ENCODE measurements around the gene RPL36A.

Gene RPL36A

DNA sequence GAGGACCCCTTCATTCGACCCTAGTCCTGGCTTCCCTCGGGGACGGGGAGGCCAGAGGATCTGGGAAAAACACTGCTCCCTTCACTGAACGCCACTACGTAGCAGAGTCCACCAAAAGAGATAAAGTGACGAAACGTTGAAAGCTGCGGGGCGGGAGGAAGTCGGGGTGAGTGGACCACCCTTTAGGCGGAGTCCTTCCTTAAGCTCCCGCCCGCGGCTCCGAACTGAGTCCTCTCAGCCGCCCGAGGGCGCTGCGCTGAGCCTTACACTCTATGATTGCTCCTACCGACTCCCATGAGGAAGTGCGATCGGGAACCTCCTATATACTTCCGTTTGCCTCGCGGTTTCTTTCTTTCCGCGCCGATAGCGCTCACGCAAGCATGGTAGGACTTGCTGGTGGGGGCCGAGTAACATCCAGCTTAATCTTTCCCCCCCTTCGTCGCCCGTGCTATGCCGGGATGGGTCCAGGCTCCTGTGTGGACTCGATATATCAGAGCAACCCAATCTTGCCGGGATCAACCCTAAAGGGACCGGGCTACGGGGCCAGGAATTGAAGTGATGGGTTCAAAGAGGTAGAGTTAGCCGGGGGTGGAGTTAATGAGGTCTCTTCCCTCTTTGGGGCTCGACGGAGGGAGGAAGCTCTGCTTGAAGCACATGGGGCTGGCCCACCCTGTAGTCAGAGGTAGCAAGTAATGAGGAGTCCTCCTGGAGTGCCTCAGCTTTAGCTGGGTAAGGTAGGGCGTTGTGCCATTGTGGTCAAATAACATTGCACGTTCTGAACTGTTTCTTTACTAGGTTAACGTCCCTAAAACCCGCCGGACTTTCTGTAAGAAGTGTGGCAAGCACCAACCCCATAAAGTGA is at the start of gene RPL36A:
TSS of gene RPL36A (plus strand) at position 348 of the 862 bp plus-strand sequence. CDS start at position 381, 33 bp downstream.
- DNase-seq (ENCODE audit: low read depth) = peak; percentile 73

DNA sequence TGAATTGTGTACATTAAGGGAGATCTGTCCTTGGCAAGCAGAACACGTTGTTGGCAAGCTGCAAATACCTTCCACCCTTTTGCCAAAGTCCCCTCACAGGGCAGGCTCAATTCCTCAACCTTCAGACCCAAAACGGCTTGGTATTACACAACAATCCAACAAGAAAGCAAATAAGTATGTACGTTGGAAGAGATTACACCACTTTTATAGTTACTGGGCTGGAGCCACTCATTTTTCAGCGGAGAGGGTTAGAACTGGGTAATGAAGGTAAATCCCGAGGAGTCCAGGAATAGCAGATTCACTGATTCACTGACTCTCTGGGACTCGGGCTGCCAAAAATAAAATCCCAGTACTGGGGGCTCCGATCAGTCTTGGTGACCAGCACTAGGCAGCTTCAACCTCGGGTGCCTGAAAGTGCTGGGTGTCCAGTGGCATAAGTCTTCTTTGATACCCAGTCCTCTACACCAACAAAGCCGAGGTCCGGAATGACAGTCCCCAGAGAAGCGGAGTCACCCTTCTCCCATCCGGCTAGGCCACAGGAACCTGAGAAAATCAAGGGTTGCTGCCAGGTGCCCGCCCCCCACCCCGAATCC is 42.9 kb upstream of the RPL36A start:
- DNase-seq (ENCODE audit: low read depth) = no peak

DNA sequence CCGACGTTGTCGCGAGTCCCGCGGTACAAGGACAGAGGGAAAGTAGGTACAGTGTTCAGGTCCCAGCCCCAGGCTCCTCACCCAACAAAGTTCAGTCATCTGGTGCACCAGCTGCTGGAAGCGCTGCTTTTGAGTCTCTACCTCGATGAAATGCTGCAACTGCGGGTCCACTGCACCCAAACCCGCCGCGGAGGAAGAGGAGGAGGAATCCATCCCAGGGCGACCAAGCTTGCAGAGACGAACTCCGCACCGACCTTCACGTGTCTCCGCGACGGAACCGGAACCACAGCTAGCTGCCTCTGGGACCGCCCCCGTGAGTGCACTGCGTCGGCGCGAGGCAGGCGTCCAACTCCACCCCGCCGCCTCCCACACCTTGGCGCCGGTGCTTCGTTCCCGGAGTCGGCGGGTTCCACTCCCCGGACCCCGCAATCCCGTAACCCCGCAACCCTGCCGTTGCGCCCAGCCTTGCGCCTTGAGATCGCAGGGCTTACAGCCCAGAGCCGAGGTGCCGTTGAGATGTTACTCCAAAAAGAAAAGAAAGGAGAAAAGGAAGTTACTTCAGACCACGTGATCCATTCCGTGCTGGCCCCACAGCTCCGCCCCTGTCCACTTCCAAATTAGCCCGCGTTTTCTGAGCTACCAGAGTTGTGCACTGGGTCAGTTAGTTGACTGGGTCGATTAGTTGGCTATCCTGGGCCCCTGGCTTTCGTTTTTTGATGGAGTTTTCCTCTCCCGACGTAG is 42.2 kb upstream of the RPL36A start, which contains the start of gene TIMM8A:
TSS of gene TIMM8A (minus strand) at position 291 of the 741 bp plus-strand sequence. CDS start at position 213, 78 bp downstream.
- peak; percentile 70 for DNase-seq (ENCODE audit: low read depth)

DNA sequence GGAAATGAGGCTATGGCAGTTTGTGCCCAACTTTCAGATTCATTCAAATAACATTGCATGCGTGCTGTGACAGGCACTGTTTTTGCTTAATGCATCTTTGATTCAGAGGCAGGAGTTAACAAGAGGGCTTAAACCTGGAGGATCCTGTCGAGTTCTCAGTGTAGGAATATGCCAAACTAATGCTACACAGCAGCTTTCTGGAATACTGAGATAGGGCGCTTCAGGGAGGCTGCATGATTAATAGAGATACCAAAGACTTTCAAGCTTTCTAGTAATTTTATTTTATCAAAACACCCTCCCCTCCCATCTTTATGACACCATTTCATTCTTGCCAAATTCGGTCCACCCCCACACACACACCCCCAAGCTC is 41.6 kb upstream of the RPL36A start:
- DNase-seq (ENCODE audit: low read depth) = no peak

DNA sequence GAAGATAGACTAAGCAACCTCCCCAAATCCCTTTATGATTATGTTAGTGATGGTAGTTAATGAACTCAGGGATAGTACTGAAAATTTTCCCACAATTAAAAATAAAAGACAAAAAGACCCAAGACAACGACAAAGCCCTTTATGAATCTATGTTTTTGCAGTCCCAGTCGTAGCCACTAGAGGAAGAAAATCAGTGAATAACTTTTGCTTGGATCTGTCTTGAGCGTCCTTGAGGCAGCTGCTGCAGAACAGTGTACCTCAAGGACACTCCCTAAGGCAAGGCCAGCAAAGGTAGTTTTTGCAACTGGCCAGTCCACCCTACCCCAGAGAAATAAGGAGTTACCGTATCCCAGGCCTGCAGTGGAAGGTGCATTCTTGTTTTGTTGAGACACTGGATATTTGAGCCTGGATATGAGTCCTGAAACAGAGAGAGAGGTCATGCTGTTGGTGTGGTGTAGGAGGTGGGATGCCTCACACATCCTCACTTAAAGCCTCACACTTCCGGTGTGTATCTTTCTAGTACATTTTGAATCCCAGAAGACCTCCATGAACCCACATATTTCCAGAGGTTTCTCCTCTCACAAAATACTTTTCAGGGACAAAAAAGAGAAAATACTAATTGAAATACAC is 33.5 kb upstream of the RPL36A start:
- no peak for DNase-seq (ENCODE audit: low read depth)

DNA sequence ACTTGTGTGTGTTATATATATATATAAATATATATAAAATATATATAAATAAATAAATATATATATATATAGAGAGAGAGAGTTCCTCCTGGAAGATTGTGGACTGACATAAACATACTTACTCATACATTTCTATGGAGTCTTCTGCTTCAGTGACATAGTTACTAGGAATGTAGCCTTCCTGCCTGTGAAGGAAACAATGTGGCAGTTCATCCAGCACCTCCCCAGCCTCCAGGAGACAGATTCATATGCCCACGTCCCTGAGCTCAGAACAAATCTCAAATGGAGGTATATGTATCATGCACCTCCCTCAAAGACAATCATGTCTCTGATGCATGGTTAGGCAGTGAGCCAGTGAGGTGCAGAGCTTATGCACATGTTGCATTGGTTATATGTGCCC is 30.8 kb upstream of the RPL36A start:
- DNase-seq (ENCODE audit: low read depth) = no peak

DNA sequence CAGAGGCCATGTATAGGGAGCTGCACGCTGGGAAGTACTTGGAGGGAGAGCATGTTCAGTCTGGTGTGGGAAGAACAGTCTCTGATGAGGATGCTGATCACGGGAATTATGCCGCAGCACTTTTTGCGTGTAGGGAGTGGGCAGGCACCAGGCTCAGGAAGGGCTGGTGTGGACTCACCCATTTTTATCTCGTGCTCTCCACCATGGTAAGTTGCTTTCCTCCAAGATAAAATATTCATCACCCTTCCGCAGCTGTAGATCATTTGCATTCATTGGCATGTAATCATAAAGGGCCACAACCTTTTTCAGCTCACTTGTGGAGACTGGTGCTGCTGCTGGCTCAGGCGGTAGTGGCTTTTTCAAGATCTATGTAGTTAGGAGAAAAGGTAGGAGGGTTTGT is 30.4 kb upstream of the RPL36A start:
- DNase-seq (ENCODE audit: low read depth) = no peak

DNA sequence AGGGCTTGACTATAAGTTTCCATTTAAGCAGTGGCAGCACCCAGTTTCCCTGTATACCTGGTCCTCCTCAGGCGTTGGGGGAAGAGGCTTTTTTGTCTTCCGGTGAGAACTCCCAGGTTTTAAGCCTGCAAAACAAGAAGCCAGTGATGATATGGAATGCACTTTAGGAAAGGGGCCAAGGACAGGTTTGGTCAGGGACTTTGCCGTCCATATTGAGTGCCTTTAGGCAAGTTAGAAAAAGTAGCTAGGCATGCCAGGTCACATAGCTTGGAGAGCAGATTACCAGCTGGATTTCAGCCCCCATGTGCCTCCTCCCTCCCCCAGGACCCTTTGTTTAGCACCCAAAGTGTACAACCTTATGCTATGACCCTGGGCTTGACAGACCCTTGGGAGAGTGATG is 28.7 kb upstream of the RPL36A start:
- no peak for DNase-seq (ENCODE audit: low read depth)

DNA sequence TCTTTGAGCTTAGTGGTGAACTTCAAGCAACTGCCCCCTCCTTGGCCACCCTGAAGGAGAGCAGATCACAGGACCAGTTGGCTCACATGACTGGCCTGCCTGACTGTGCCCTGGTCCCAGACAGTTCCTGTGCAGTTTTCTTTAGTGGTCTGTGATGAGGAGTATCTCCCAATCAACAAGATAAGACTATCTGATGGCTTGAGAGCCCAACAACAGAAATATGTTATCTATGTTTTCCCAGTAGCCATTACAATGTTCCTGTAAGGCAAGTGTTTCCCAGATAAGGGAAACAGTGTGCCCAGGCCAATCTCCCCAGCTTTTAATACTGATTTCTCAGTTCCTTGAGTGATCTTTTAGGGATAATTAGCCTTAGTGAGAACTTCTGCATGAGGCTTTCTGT is 28.1 kb upstream of the RPL36A start:
- DNase-seq (ENCODE audit: low read depth) = no peak

DNA sequence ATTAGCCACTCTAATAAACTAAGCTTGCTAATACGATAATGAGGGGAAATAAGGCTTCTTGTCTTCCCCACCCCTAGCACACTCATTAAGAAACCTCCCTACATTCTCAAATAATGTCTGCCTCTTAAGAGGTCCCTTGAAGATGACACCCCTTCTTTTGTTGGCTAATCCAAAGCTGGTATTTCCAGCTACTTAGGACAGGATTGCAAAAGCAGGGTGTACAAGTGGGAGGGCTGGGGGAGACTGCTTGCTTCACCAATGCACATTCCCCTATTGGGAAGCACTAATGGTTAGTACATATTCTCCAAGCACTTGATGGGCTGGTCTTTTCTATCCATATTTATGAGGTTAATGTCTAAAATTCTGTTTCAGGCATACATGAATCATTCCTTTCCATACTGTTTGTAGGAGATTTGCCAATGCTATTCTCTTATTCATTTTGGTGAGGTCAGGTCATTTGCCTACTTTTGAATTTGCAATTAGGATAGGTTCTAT is 25.5 kb upstream of the RPL36A start:
- no peak for DNase-seq (ENCODE audit: low read depth)

DNA sequence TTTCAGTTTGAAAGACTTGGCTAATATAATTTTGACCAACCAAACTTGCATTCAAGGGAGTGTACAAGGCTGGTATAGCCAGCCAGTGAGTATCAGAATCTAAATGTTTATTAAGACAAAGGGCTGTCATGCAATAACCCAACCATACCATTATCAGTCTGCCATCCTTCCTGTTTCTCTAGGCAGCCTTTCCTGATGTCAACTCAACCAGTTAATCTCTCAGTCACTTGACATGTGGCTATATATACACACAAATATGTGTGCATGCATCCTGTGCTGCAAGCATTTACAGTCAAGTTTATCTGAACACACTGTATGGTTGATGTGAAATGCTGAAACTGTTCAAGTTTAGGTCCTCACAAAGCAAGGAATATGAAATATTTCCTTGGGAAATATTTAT is 22.0 kb upstream of the RPL36A start:
- DNase-seq (ENCODE audit: low read depth) = no peak

DNA sequence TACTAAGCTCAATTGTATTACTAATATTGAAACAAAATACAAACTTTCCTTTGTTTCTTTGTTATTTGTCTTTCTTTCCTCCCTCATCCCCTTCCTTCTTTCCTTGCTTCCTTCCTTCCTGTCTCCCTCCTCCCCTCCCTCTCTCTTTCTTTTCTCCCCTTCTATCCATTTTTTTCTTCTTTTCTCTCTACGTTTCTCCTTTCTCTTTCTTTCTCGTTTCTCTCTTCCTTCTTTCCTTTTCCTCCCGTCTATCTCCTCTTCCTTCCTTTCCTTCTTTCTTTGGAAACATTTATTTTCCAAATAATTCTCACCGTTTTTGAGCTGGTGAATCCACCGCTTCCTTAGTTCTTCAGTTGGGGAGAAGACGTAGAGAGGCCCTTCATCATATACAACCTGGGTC is 21.1 kb upstream of the RPL36A start:
- DNase-seq (ENCODE audit: low read depth) = no peak

DNA sequence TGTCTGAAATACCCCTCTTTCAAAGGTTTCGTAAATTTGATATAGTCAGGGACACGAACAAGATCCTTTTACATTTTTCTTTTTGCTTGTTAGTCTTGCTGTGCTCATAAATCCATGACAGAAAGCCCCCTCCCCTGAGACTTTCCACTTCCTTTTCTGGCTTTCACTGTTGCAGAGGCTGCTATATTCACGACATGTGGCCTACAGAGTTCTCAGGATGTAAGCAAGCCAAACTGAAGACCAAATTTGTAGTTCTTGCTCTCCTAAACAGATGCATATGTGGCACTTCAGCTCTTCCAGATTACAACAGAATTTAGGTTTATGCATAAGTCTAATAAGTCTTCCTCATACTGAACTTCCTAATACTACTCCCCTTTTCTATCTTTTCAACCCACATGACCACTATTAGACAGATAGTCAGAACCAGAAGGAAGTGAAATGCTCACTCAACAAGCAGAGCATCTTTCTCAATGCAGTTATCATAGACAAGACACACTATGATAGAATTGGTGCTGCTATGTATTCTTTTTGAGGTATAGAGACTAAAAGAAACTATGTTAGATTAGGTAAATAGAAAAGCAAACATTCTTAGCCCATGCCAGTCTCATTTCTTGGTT is 19.8 kb upstream of the RPL36A start:
- DNase-seq (ENCODE audit: low read depth) = no peak

DNA sequence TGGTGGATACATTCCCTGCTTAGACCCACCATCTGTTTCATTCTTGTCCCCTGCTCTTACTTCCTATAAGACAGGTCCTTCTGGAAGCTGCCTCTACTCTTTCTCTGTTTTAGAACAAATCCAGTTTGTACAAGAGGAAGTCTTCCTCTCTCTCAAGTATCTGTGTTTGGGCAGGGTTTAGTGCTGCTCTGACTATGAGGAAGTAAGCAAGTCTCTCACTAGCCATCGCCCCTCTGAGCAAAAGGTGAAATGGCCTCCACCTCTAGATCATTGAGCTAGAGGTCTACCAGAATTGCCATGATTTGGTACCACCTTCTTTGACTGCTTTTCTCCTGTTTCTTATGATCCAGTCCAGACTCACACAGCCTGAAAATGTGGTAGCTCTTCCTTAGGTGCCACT is 13.3 kb upstream of the RPL36A start:
- DNase-seq (ENCODE audit: low read depth) = no peak

DNA sequence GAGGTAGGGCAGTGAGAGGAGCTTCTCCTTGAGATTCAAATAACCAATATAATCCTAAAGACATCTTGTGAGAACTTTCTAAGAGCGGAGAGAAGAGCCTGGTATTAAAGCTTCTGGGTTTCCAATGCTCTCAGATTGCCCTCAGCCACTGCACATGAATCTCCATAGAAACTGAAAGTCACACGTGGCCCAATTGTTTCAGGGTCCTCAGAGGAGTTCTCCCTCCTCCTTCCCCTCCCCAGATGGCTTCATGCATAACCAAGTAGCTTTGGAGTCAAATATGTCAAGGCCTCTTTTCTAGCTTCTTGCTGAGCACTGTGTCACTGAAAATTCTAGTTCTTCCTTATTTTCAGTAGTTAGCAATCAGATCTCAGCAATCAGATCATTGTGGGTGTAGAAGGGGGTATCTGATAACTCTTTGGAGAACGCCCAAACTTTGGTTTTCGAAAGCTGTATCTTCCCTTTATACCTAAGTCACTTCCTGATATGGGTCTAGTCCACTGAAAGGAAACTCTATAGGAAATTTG is 7.1 kb upstream of the RPL36A start:
- no peak for DNase-seq (ENCODE audit: low read depth)

DNA sequence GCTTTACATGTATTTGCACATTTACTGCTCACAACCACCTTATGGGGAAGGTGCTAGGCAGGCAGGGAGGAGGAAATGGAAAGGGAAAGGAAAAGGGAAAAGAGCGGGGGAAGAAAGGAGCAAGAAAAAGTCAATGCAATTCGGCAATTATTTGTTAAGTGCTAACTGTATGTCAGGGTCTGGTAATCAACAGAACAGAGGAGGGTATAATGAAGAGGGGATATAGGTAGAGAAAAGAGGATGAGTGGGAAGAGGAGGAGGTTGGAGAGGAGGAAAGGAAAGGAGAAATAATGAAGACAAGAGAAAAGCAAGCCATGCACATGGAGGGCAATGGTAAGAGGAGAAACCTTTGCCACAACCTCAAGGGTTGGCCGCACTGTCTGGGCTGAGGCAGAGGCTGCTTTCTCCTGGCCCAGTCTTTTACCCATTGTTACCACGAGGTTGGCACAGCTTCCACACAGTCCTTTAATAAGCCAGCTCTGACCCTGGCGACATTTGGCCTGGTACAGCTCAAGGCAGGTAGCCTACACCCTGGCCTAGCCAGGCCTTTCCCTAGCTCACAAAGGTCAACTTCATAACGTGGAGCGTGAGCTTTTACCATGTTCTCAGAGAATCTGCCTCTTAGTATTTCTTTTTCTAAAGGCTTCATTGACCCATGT is 5.7 kb upstream of the RPL36A start:
- no peak for DNase-seq (ENCODE audit: low read depth)

DNA sequence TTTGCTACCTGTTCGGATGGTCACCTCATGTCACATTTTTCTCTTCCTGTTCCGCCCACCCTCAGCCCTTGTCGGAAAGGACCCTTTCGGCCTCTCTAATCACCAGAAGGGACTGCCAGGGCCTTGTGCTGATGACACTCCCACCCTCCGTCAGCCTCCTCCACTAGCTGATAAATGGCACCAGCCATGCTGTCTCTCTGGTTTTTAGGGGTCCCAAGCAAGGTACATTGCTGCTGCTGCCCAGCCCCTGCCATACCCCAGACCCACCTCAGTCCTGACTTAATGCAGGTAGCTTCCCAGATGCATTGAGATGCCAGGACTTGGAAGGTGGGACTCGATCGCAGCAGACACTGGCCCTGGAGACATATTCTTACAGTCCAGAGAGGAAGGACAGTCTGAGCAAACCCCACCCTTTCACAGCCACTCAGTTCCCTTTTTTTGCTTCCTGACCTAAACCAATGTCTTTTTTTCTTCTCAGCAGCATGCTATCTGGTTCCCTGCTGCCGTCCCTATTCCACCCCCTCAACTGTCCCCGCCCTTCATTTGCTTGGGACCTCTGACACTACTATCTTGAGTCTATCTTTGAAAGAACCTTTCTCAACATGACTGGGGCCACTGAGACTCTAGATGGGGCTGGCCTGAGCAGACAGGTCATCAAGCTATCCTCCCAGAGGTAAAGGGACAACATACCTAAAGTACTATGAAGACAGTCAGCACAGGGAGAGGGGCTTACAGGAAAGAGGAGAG is 4.8 kb upstream of the RPL36A start, which contains the start of gene BTK:
TSS of gene BTK (minus strand) at position 397 of the 747 bp plus-strand sequence. CDS start 10,907 bp downstream, outside the sequence.
- no peak for DNase-seq (ENCODE audit: low read depth)

DNA sequence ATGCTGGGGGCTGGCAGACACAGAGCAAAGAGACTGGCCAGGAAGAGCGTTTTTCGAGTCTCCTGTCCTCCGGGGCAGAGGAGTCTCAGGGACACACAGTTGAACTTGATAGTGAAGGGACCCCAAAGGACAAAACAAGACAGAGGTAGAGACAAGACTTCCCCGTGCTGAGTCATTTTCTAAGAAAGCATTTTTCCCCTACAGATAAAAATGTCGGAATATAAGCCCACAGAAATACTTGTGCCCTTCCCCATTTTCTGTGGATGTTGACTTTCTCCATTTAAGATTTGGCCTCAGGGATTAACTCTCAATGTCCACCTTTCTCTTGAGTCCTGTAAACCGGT is 4.3 kb upstream of the RPL36A start:
- DNase-seq (ENCODE audit: low read depth) = no peak

DNA sequence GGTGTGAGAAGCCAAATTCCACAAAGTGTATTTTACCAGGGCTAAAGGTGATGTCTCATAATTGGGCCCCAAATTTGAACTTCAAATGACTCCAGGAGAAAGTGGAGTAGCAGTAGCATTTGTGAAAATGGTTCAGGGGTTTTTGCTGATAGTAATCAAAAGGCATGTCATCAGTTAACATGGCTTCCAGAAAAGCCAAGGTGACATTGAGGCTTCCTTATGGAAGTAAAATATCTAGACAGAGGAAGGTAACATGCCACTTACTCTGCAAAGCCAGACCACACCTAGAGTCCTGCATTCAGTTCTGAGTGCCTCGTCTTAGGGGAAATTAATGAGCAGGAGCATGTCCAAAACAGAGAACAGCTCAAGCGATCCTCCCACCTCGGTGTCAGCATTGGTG is 2.2 kb upstream of the RPL36A start:
- DNase-seq (ENCODE audit: low read depth) = no peak

DNA sequence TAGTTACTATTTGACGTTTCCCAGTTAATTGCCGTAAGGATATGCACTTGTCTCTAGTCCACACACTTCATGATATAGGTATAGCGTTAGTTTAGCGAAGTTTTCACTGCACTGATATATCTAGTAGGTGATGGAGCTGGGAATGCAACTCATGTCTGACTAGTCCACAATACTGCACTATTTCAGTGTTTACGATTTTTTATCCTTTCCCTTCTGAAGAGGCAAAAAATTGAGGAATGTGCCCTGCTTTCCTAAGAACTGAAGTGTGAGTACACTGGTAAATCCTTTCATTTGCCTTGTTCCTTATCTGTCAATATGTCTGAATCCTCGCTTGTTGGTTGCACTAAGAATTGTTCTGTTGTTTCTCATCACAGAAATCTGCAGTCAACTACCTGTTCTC is 1.0 kb downstream of the RPL36A start:
- DNase-seq (ENCODE audit: low read depth) = no peak
